GM21619 (cell line): Measurements from ENCODE around the gene RERE.

Source experiments
- ATAC-seq: cut with Tn5 transposase; IDR thresholded peaks from one replicate; pipeline ENCODE4 v1.9.1; 2021; ENCODE audit not compliant: unreplicated experiment

Gene RERE

DNA sequence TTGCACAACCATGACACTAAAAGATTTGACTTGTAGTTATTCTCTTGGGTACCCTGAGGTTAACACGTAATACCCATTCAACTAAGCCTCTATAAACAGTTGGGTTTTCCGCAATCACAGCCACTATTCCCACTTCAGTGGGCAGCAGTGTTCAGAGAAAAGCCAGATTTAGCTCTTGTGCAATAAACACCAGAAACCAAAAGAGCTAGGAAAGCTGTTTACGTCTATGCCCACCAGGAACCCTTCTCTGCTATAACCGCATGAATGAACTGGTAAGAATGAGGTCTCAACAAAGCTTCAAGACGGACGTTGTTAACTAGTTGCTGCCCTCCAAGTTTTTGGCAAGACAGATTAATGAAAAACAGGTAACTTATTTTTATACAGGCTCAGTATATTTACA, 398.3 kb downstream of the RERE start:
- ATAC-seq: no peak

DNA sequence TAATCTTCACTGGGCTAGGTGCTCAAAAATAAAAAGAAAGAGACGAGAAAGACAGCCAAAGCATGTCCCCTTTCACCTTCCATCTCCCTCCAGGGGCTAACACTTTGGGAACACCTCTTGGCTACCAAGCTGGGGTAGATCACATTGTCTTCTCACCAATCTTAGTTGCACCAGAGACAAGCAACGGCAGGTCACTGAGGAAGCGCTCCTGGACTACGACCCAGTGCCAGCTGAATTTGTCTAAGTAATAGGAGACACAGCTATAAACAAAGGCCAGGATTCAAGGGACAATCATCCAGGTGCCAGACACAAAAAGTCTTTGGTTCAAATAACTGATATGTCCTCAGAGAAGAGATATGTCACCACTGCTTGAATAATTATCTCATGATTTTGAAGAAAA, 399.1 kb downstream of the RERE start:
- ATAC-seq: no peak

DNA sequence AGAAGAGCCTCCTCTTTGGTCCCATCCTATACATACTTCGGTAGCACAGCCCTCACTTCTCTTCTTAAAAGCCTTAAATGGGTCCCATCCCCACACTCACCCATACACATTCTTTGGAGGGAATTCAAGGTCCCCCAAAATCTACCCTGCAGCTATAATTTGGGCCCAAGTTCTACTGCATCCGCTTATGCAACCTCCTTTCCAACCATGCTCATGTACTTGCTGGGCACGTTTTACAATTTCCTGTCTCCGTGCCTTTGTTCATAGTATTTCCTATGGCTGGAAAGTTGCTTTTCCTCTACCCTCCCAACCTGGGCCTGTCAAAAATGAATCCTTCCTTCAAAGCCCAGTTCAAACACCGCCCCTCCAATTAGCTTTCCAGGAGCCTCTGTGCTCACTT, 399.8 kb downstream of the RERE start:
- ATAC-seq: no peak

DNA sequence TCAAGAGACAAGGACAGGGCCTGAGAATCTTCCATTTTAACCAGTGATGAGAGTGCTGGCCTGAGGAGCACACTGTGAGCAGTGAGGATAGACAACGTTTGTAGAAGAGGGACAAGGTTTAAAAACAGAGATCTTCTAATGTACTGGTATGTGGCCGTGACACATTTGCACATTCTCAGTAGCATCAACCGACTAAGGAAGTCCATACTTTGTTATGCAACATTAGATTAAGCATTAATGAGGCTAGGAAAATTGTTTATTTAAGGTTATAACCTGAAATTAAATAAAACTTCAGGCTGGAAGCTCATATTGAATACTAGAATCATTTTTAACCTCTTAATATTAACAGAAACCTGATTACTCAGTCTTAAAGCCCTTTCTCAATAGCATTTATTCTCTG, 400.6 kb downstream of the RERE start:
- ATAC-seq: no peak

DNA sequence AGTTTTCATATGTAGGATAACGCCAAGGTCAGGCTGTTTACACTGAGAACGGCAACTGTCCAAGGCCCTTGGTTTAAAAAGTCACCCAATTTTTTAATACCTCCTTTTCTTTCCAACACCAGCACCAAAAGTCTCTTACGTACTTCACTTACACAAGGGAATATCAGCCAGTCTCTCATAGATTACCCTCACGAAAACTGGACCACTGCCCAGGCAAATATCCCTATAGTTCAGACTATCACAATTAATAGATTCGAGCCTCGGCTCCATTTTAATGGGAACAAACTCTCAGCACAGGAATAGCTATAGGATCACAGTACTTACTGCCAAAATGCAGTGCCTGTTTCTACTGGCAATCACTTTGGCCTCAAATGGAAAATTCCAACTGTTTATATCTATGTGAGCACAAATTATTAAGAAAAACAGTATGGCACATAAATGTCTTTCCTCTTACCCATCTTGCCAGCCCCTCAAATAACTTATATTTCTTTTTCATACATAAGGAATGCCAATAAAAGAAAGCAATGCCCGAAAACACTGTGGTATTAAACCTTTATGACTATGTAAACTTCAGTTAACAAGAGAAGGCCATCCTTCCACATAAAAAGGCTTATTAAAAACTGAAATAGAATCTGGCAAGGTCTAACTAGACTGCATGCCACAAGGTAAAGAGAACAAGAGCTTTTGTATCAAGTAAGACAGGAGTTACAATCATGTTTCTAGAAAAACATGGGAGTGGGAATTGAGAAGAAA, 401.7 kb downstream of the RERE start:
- ATAC-seq: no peak

DNA sequence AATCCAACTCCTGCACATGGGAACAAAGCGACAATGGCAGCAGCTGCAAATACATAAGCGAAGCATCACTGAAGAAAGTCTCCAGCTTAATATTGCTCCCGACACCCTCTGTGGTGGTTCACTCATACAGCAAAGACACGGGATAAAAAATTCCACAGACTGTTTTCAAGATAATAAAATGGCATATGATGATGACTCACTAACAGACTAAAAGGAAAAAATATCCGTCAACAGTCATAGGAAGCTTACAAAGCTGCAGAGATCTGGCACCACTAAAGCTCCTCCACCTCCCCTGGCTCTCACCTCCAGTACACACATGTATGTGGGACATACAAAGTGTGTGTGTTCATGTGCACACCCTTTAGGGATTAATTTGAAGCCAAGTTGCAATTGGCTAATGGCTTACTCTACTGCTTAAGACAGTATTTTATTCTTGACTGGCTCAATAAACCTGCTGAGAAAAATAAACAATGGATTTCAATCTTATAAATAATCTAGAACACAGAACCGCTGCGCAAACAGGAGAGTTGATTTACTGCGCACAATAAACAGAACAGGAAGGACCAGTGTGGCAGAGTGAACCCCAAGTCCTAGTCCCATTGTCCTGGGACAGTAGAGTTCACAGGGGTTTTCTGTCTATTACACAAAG, 405.1 kb downstream of the RERE start:
- no peak for ATAC-seq

DNA sequence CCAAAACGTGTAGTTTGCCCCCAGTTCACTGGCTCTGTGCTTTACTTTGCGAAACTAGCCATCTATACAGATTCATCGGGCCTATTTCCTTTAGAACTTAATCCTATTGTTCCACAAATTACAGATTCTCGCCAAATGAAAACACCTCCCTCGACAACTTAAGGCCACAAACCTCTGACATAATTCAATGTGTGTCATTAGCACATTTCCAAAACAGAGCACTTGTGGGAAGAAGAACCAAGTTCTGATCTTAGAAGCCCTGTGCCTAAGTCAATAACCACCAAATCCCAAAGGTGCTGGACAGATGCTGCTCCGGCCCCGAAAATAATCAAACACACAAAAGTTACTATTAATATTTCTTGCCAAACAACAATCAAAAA, 405.6 kb downstream of the RERE start:
- ATAC-seq: no peak

DNA sequence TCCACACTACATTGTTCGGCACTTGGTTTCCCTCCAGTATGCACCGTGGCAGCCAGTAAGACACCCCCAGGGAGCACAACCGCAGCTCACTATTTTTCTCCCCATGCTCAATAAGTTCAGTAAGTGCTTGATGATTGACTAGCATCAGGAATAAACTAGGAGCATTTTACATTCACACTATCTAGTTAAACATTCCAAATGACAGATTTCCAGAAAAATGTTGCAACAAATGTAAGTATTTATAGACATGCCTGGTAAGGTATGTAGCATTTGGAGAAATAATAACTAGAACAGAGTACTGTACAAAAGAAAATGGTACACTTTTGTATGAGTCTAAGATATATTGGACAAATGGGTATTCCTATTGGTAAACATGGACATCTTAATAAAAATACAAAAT, 406.6 kb downstream of the RERE start:
- ATAC-seq: no peak

DNA sequence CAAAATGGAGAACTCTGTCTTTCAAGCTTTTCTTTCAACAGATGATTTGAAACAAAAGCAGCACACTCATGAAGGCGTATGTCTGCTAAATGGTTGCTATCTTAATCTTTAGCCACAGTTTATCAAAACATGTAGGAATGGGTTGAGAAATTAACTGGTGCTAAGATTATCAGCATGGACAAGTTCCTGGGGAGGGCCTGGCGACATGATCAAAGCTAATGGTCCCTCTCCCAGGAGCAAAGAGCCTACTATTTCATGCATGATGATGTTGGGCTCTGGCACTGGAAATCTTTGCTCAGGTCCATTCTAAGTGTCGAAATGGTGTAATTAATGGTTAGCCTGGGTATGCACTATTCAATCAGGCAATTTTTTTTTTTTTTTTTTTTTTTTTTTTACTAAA, 407.8 kb downstream of the RERE start:
- ATAC-seq: no peak

DNA sequence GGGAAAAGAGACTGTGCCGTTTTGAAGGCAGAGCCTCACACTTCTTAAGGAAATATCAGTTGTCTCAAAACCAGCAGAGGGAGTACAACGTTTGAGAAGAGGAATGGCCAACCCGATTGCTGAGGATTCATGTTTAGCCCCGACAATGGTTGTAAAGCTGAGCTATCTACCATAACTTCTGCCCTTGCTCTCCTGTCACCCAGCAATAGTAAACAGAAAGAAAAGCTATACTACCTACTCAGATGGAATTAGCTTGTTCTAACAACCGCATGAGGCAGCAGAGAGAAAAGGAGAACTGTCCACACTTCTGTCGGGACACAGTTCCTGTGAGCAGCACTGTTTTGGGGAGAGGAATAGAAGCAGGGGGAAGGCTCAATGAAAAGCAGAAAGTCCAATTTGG, 408.3 kb downstream of the RERE start:
- no peak for ATAC-seq

DNA sequence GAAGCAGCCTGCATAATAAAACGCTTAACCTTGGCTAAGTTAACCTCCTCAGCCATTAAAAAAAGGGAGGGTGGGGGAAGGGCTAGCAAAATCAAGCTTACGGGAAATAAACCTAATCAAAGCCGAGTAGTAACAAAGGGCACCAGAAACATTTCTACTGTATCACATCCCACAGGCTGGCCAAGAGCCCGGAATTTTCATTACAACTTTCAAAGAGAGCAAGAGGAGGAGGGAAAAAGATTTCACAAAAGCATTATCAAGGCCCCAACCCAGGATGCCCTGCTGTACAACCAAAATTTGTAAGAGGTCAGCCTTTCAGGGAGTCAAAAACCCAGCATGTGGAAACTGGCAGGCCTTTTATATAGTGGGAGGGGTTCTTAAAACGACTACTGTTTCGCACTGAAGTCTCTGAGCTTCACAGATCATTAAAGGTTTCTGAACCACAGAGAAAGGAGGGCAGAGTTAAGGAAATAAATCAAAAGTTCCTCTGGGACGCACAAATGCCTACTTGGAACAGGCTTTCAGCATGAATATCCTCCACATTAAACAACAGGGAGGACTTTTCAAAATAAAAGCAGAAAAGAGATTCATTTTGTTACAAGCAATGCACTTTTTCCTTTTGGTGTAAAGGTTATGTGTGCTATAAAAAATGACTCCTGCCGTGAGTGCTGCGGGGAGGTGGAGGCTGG, 409.1 kb downstream of the RERE start:
- no peak for ATAC-seq

DNA sequence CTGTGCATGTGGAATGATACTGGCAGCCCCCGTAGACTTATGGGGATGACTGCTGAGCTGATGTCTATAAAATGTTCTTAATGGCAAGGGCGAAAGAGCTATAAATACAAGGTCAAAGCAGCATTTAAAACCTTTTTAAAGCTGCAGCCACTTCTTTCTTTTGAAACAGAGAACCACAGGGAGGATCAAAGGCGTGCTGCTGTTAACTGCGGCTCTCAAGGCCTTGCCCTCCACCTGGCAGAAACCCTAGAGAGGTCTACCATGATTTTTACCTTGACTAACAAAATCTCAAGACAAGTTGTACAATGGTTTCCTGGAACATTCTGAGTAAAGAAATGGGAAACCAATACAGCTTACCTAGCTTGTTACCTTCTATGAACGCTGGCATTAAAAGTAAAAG, 409.8 kb downstream of the RERE start:
- ATAC-seq: no peak

DNA sequence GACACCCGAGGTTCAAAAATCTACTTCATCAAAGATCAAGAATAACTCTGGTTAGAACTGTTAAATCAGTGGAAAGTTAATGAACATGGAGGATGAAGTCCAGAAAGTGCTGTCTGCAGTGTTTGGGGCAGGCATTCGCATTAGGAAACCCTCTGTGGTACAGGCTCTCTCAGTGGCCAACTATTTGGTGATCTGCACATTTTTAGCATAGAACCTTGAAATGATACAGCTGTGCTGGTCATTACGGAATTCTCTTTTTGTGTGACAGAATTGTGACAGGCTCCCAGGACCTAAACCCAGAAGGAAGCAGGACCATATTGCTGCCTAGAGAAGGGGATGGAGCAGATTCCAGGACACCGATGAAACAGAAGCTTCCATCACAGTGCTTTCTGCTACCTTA, 410.5 kb downstream of the RERE start:
- no peak for ATAC-seq

DNA sequence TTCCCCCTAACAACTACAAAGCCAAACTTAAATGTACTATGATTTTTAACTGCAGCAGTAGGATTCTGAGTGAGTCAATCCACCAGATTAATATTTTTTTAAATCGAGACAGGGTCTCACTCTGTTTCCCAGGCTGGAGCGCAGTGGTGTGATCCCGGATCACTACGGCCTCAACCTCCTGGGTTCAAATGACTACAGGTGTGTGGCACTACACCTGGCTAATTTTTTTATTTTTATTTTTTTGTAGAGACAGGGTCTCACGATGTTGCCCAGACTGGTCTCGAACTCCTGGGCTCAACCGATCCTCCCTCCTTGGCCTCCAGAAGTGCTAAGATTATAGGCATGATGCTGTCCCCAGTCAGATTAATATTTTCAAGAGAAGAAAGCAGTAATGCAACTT, 411.4 kb downstream of the RERE start:
- ATAC-seq: no peak

DNA sequence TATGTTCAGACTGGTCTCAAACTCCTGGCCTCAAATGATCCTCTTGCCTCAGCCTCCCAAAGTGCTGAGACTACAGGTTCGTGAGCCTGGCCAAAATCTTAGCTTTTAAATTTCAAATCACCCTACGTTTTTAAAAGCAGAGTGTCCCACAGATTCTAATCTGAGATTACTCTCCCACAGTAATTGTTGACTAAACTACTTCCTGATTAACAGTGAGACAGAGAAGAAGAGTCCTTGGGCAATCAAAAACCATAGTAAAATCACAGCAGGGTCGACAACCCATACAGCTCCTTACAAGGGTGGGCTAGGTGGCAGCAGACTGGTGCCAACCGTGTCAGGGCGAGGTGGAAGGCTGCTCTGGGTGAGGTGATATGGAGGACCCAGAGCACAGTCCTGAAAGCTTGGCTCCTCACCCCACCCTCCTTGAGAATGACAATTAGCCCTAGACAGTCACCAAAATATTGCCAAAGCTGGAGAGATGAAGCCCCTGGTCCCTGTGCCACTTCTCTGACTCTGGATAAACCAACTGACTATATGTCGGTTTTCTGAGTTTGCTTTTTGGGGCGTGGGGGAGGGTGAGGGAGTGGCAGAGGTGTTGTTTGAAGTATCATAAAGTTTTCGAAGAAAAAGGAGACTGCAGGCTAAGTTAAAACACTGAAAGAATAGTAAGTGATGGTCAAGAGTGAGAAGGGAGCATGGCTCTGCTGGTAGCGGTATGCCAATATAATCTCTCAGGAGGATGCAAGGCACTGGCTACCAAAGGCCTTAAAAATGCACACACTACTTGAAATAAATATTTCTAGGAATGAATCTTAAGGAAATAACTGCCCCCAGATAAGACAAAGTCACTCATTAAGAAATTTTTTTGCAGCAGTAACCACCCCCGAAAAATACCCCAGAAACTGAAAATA, 412.7 kb downstream of the RERE start:
- no peak for ATAC-seq

DNA sequence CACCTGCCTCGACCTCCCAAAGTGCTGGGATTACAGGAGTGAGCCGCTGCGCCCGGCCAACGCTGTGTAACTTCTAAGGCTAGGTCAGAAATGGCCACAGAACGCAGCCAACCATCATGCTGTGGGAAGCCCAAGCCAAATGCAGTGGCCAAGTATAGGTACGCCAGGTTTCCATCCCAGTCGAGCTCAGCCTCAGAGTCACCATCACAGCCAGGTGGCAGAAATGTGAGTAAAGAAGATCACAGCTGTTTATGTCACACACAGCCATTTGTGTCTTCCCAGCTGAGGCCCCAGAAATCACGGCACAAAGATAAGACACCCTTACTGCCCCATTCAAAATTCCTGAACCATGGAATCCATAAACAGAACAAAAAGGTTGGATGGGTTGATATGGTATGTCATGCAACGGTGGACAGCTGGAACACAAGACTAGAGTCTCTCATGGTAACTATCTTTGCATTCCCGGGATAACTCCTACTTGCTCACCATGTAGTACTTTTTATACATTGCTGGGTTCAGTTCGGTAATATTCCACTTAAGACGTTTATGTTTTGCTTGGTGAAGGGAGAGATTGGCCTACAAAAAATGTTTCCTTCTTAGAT, 415.2 kb downstream of the RERE start:
- ATAC-seq: no peak

DNA sequence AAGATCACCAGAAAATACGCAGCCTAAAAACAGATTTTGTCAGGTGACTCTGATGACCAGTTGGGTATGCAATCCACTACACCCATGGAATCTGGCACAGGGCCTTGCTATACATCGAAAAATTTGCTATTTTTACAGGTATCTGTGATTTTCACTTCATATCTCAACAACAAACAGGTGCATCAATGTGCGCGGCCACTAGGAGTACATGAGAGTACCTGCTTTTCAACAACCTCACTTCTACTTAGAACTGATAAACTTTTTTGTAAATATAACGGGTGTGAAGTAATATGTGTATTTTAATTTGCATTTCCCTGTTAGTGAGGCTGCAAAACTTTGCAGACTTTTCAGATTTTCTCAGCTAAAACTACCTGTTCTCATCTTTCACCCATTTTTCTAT, 418.8 kb downstream of the RERE start:
- no peak for ATAC-seq

DNA sequence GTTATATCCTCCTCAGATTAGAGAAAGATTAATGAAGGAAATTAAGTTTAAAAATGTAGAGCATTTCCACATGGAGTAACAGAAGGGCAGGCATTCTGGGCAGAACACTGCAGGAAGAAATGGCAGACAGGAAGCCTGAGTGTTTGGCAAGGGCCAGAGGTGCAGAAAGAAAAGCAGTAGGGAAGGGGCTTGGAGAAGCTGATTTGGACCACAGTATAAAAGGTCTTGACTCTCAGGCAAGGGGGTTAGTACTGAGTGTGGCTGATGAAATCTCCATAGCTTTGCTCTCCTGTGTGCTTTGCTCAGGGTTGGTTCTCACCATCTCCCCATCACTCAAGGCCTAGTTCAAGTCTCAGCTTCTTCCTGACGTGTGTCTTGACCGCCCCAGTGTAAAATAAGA, 419.4 kb downstream of the RERE start:
- no peak for ATAC-seq

DNA sequence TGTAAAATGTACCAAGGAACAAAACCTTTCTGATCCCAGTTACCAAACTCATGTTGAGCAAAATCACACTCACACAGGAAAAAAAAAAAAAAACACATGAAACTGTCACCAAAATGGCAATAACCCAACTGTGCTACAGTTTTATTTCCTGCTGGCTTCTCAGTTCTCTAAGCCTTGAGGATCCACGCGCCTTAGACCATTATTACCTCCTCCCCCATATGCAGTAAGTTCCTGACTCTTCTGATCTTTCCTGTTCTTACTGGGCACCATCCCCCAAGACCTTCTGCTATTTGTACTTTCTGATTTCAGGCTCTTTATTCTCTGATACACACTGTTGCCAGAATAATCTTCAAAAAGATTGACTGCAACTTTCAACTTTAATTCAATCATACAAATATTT, 419.9 kb downstream of the RERE start:
- peak; percentile 49 for ATAC-seq

DNA sequence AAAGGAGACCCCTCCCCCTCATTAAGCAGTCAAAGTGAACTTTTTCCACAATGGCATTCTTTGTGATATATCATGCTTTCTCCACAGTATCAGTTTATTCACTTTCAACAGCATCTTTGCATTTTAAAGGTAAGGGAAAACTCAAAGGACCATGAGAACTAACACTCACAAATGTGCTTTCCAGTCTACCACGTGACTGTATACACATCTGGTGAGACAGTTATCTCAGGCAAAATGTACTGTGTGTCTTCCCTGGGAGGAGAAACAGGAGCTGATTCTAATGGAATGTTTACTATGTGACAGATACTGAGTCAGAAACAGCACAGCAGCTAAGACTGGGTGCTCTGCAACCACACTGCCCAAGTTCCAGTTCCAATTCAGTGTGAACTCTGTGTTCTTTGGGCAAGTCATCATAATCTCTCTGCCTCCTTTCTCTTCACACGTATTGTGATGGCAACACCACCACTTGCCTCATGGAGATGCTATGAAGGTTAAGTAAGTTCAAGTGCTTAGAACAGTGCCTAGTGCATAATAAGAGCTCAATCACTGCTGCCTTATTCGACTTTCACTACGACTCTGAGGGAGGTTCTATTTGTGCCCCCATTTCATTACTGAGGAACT, 420.5 kb downstream of the RERE start:
- peak; percentile 42 for ATAC-seq
